Prostate gland (tissue), 2 donors: ENCODE data around the gene FAS. TPM values are rescaled to one million over a fixed set of nuclear protein-coding genes. Genes with fewer than 3 reads are reported as not detected.

Source experiments
- DNase-seq: peaks from one replicate; pipeline ENCODE4 v3.0.0-alpha.2; 2019; ENCODE audit warnings: low spot score
- H3K27ac ChIP-seq, 2 donors: fragments of 200-600 bp; sonication (generic); 2 replicates each; pipeline ENCODE4 v1.5.1; 2017 to 2019
- H3K27me3 ChIP-seq: fragments of 200-600 bp; sonication (generic); replicated peaks from 2 replicates; pipeline ENCODE4 v1.5.1; 2019; ENCODE audit not compliant: insufficient read depth
- H3K36me3 ChIP-seq, 2 donors: fragments of 200-600 bp; sonication (generic); 1 replicate in 1 of 2; 2 replicates in 1 of 2; pipeline versions ENCODE4 v1.5.1 to v1.8.1; 2017 to 2019
- H3K4me1 ChIP-seq: fragments of 200-600 bp; sonication (generic); replicated peaks from 2 replicates; pipeline ENCODE4 v1.5.1; 2019
- H3K4me3 ChIP-seq, 2 donors: fragments of 200-600 bp; sonication (generic); 2 replicates each; pipeline ENCODE4 v1.5.1; 2017 to 2019
- H3K9me3 ChIP-seq: fragments of 200-600 bp; sonication (generic); 2 replicates; pipeline ENCODE4 v1.5.1; 2017
- POLR2A ChIP-seq: fragments of 450-650 bp; IDR thresholded peaks from one replicate; pipeline ENCODE4 v1.6.1; 2016; ENCODE audit warnings: antibody characterized with exemption, mild to moderate bottlenecking
- POLR2AphosphoS5 ChIP-seq: sonication (generic); formaldehyde crosslinking; IDR thresholded peaks from one replicate; pipeline ENCODE4 v1.6.1; 2017; ENCODE audit warnings: antibody characterized with exemption
- WGBS: methylation state at CpG from one replicate; pipeline ENCODE4 v1.1.5; 2018; 5-methylcytosine and 5-hydroxymethylcytosine counted together
- intact Hi-C: fragments of 100-400 bp; cut with DNase I; formaldehyde crosslinking; loops from one replicate; pipeline ENCODE4 v1.14.2; 2022
- total RNA-seq, 2 donors: library from RNA; depleted of rRNA; stranded (reverse); fragments of >200 nt; gene quantifications; one replicate each; pipeline ENCODE4 v1.1.0, GENCODE V29; 2016
- TF ChIP-seq, protein P1 (sequence below), 4 experiments: fragments of 200-600 bp in 2 of 4; fragments of 450-650 bp in 2 of 4; sonication (generic) in 2 of 4; IDR thresholded peaks; 1 replicate in 3 of 4; 2 replicates in 1 of 4; pipeline ENCODE4 v1.5.1; 2016 to 2019; ENCODE audit warnings: antibody characterized with exemption in 4 of 4, mild to moderate bottlenecking in 2 of 4, moderate library complexity in 2 of 4

Gene FAS
- total RNA-seq, 2 donors from 2014 or later = 13.7 to 17.7 TPM

- Histone ChIP-seq H3K36me3 (no peaks in the 10 kb centered on the region), H3K9me3 (no peaks in the 10 kb centered on the region), H3K27ac (peak overlapping the region; percentile 46 to 58), H3K4me1 (no peaks in the 10 kb centered on the region), H3K4me3 (no peak overlapping the region), H3K27me3 (no peaks in the 10 kb centered on the region)
- DNase-seq = no peak
- WGBS = 90% methylated on average over 2 of the region's 2 CpGs
- no peak for TF ChIP-seq POLR2A
- TF ChIP-seq POLR2AphosphoS5 = no peak
- TF ChIP-seq, protein P1, sequence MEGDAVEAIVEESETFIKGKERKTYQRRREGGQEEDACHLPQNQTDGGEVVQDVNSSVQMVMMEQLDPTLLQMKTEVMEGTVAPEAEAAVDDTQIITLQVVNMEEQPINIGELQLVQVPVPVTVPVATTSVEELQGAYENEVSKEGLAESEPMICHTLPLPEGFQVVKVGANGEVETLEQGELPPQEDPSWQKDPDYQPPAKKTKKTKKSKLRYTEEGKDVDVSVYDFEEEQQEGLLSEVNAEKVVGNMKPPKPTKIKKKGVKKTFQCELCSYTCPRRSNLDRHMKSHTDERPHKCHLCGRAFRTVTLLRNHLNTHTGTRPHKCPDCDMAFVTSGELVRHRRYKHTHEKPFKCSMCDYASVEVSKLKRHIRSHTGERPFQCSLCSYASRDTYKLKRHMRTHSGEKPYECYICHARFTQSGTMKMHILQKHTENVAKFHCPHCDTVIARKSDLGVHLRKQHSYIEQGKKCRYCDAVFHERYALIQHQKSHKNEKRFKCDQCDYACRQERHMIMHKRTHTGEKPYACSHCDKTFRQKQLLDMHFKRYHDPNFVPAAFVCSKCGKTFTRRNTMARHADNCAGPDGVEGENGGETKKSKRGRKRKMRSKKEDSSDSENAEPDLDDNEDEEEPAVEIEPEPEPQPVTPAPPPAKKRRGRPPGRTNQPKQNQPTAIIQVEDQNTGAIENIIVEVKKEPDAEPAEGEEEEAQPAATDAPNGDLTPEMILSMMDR (IDR thresholded peaks at IDR 0.05) = no peak
- intact Hi-C loops = no loop called here
Observed at GRCh38 chr10:88978463-88978862, 12.1 kb upstream of the FAS start.

DNA sequence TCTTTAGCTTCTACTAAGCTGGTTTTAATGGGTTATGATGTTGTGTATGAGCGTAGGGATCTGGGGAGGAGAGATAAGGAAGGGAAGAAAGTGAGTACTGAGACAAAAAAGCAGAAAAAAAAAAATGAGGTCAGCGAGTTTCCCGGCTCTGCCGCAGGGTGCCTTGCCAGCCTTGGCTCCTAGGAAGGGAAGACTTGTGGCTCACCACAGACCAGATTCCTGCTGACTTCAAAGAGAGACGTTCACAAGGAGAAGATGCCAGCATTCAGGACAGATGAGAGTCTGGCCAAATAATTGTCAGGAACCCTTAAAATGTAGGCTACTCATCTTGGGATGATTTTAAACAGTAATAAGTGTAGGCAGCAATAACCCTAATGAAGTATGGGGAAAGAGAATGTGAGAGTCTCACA is 11.4 kb upstream of the FAS start:
- intact Hi-C loops = no loop called here
- Histone ChIP-seq H3K4me3 (no peak overlapping the region), H3K36me3 (no peaks in the 10 kb centered on the region), H3K4me1 (no peaks in the 10 kb centered on the region), H3K27me3 (no peaks in the 10 kb centered on the region), H3K9me3 (no peaks in the 10 kb centered on the region), H3K27ac (peak overlapping the region; percentile 46 to 58)
- peak; percentile 28 for DNase-seq
- no peak for TF ChIP-seq POLR2A
- TF ChIP-seq, protein P1 (IDR thresholded peaks at IDR 0.05) = no peak
- TF ChIP-seq POLR2AphosphoS5 = peak; percentile 35
- 13% methylated on average over 5 of the region's 5 CpGs for WGBS

DNA sequence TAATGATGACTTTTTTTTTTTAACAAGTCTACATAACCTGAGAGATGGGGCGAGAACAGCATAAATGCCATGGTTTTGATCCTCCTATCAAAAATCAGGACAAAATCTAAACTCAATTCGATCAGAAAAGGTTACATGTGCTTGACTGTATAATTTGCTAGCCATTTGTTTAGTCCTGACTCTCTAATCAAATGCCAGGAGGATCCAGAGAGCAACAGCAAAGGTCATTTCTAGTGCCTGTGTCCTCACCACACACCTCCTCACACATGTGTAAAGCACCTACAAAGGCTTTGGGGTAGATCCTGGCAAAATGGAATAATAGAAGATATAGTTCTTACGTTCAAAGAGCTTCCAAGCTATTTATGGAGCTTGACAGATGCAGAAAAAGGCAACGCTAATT is 11.0 kb upstream of the FAS start:
- H3K4me3 ChIP-seq = no peak overlapping the region
- peak overlapping the region; percentile 46 to 58 for H3K27ac ChIP-seq
- no peaks in the 10 kb centered on the region for H3K27me3 ChIP-seq
- TF ChIP-seq POLR2A (no peak), POLR2AphosphoS5 (no peak)
- TF ChIP-seq, protein P1 (IDR thresholded peaks at IDR 0.05) = no peak
- no peaks in the 10 kb centered on the region for H3K4me1 ChIP-seq
- intact Hi-C loops = no loop called here
- H3K9me3 ChIP-seq = no peaks in the 10 kb centered on the region
- WGBS = 73% methylated on average over 4 of the region's 4 CpGs
- no peak for DNase-seq
- no peaks in the 10 kb centered on the region for H3K36me3 ChIP-seq

- Histone ChIP-seq H3K27me3 (no peaks in the 10 kb centered on the region), H3K27ac (peak overlapping the region; percentile 46 to 58), H3K4me1 (no peaks in the 10 kb centered on the region), H3K9me3 (no peaks in the 10 kb centered on the region), H3K4me3 (no peak overlapping the region), H3K36me3 (no peaks in the 10 kb centered on the region)
- no peak for DNase-seq
- 71% methylated on average over 4 of the region's 4 CpGs for WGBS
- TF ChIP-seq, protein P1 (IDR thresholded peaks at IDR 0.05) = no peak
- no peak for TF ChIP-seq POLR2A
- TF ChIP-seq POLR2AphosphoS5 = no peak
- intact Hi-C loops = no loop called here
Observed at GRCh38 chr10:88980247-88980646, 10.4 kb upstream of the FAS start.

DNA sequence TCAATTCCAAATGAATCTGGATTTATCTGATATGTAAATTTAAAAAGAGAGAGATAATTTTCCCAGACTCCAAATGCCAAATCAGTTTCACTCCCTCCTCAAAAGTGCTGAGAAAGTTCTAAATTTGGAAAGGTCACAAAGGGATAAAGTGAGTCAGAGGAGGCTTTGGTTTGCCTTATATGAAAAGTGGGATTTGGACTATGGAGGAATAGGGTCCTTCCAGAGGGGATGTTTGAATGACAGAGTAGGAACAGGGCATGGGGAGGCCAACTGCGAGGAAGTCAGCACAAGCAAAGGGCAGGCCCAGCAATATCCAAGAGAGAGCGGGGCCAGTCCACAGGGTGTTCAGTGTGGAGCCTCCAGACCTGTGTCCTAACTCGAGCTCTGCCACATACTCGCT is 9.8 kb upstream of the FAS start:
- TF ChIP-seq, protein P1 (IDR thresholded peaks at IDR 0.05) = no peak
- TF ChIP-seq POLR2A (no peak), POLR2AphosphoS5 (no peak)
- no peaks in the 10 kb centered on the region for H3K4me1 ChIP-seq
- no peak overlapping the region for H3K4me3 ChIP-seq
- peak overlapping the region; percentile 46 to 58 for H3K27ac ChIP-seq
- H3K9me3 ChIP-seq = no peaks in the 10 kb centered on the region
- no peaks in the 10 kb centered on the region for H3K27me3 ChIP-seq
- H3K36me3 ChIP-seq = no peaks in the 10 kb centered on the region
- intact Hi-C loops = no loop called here
- DNase-seq = no peak
- WGBS = 55% methylated on average over 4 of the region's 4 CpGs
